ENCODE data around the gene HSFX4. TPM values are rescaled to one million over a fixed set of nuclear protein-coding genes. Genes with fewer than 3 reads are reported as not detected.

HSFX4 gene
- total and polyA plus RNA-seq, 2 of the 13 experiments (the other 11 are each of a cell fraction or from before 2014, with no cell fraction given), result not detected

- Histone ChIP-seq H3K27ac (ENCODE audit: extremely low read length, insufficient read depth, low read length) (no peak overlapping the region), H3K4me3 (replicated peaks in 1 of 3; ENCODE audit: insufficient read depth in 1 of 3, low read depth in 2 of 3, low read length in 3 of 3) (no peak overlapping the region), H3K9ac (ENCODE audit: insufficient read depth, low read depth, low read length) (no peak overlapping the region), H3K9me3 (ENCODE audit: low read length) (no peaks in the 10 kb centered on the region), H3K79me2 (ENCODE audit: insufficient read depth, low read length) (no peaks in the 10 kb centered on the region), H2AFZ (ENCODE audit: low read length) (no peak overlapping the region), H3K36me3 (replicated peaks in 1 of 2; ENCODE audit: control insufficient read depth in 1 of 2, insufficient read depth in 2 of 2, low read length in 2 of 2) (no peaks in the 10 kb centered on the region), H3K4me2 (ENCODE audit: low read depth, low read length) (no peak overlapping the region), H4K20me1 (ENCODE audit: insufficient read depth, low read length) (no peaks in the 10 kb centered on the region), H3K4me1 (ENCODE audit: insufficient read depth, low read length) (no peaks in the 10 kb centered on the region), H3K27me3 (ENCODE audit: control insufficient read depth in 1 of 2, insufficient read depth in 2 of 2, low read length in 2 of 2) (no peaks in the 10 kb centered on the region)
- POLR2A ChIA-PET, result no interaction called here
- no peak for DNase-seq (ENCODE audit: low spot score)
- CTCF ChIA-PET (ENCODE audit: low intra/inter-chr PET ratio, low total read pairs), result no interaction called here
- intact Hi-C loops (cut with micrococcal nuclease; ENCODE audit: unreplicated experiment), result no loop called here
- no TSS peak for BruUV-seq (replicated peaks)
- in situ Hi-C loops (cut with HindIII; ENCODE audit: extremely low pct_ligation_motif_present, low pct_unique_long_range_greater_than_20kb), result no loop called here
- WGBS (ENCODE audit: low lambda C conversion rate), result 94% methylated on average over 2 of the region's 3 CpGs
- TF ChIP-seq SALL1 (CRISPR knock-in tag; IDR thresholded peaks at IDR 0.05), result no peak
- no peak for TF ChIP-seq CEBPG (CRISPR knock-in tag; IDR thresholded peaks at IDR 0.05)
- TF ChIP-seq NFRKB (IDR thresholded peaks at IDR 0.05), result no peak
- TF ChIP-seq CHD4 (IDR thresholded peaks at IDR 0.05; ENCODE audit: borderline replicate concordance, low read length), result no peak
- TF ChIP-seq NBN (conservative IDR thresholded peaks at IDR 0.05), result no peak
- no peak for TF ChIP-seq ZNF841 (CRISPR knock-in tag; IDR thresholded peaks at IDR 0.05; ENCODE audit: borderline replicate concordance)
- TF ChIP-seq ZNF547 (CRISPR knock-in tag; IDR thresholded peaks at IDR 0.05), result no peak
- TF ChIP-seq ZNF530 (CRISPR knock-in tag; IDR thresholded peaks at IDR 0.05; ENCODE audit: low read depth), result no peak
- no peak for TF ChIP-seq MXD3 (CRISPR knock-in tag; IDR thresholded peaks at IDR 0.05)
- no peak for TF ChIP-seq MTF2 (CRISPR knock-in tag; IDR thresholded peaks at IDR 0.05; ENCODE audit: borderline replicate concordance)
- TF ChIP-seq JUN (CRISPR knock-in tag; IDR thresholded peaks at IDR 0.05), result no peak
- TF ChIP-seq ZBTB38 (CRISPR knock-in tag; IDR thresholded peaks at IDR 0.05), result no peak
- no peak for TF ChIP-seq GPN1 (CRISPR knock-in tag; IDR thresholded peaks at IDR 0.05; ENCODE audit: borderline replicate concordance)
- TF ChIP-seq PATZ1 (CRISPR knock-in tag; IDR thresholded peaks at IDR 0.05), result no peak
- TF ChIP-seq MAX (IDR thresholded peaks at IDR 0.05), result no peak
- ATAC-seq, result no peak
- FAIRE-seq, result no peak
These were observed 49.8 kb downstream of the HSFX4 start for GRCh38 chrX:149979126-149979644.

Other genes with a start within 250 kb of the HSFX4 start
- gene MAGEA11, start 217.5 kb upstream of the HSFX4 start, total RNA-seq (2016; rRNA removed; fragmentation: Illumina TruSeq; extraction: Trizol), result not detected in 2 replicates
- not detected in 2 replicates for gene MAGEA11, start 217.5 kb upstream of the HSFX4 start, polyA plus RNA-seq (2011; rRNA removed)
- 0.09 TPM in 1 of 2 replicates, not detected in the other for gene HSFX1, start 155.5 kb upstream of the HSFX4 start, total RNA-seq (2016; rRNA removed; fragmentation: Illumina TruSeq; extraction: Trizol)
- gene HSFX1, start 155.5 kb upstream of the HSFX4 start, polyA plus RNA-seq (2011; rRNA removed), result 0.08 and 0.12 TPM in 2 replicates
- gene MAGEA9, start 147.6 kb upstream of the HSFX4 start, total RNA-seq (2016; rRNA removed; fragmentation: Illumina TruSeq; extraction: Trizol), result 0.07 TPM in 1 of 2 replicates, not detected in the other
- not detected in 2 replicates for gene MAGEA9, start 147.6 kb upstream of the HSFX4 start, polyA plus RNA-seq (2011; rRNA removed)
- 0.11 TPM in 1 of 2 replicates, not detected in the other for gene MAGEA8, start 48.4 kb upstream of the HSFX4 start, total RNA-seq (2016; rRNA removed; fragmentation: Illumina TruSeq; extraction: Trizol)
- gene MAGEA8, start 48.4 kb upstream of the HSFX4 start, polyA plus RNA-seq (2011; rRNA removed), result 0.07 TPM in 1 of 2 replicates, not detected in the other
- 22.0 and 29.0 TPM in 2 replicates for gene EOLA2, start 8.9 kb downstream of the HSFX4 start, total RNA-seq (2016; rRNA removed; fragmentation: Illumina TruSeq; extraction: Trizol)
- gene EOLA2, start 8.9 kb downstream of the HSFX4 start, polyA plus RNA-seq (2011; rRNA removed), result 20.4 and 23.8 TPM in 2 replicates

Measured in HepG2 (cell line).